GM21737 (cell line): ENCODE data around the gene SPTLC3.
"Not testable (repeated sequence)": the region's sequence is repeated elsewhere in the genome, so short reads cannot be mapped to it uniquely, and the experiment has no call there.

Experiments
- ATAC-seq: cut with Tn5 transposase; IDR thresholded peaks from one replicate; pipeline ENCODE4 v1.9.1; 2021; ENCODE audit warnings: mild to moderate bottlenecking, moderate library complexity; ENCODE audit not compliant: unreplicated experiment

SPTLC3 gene

DNA sequence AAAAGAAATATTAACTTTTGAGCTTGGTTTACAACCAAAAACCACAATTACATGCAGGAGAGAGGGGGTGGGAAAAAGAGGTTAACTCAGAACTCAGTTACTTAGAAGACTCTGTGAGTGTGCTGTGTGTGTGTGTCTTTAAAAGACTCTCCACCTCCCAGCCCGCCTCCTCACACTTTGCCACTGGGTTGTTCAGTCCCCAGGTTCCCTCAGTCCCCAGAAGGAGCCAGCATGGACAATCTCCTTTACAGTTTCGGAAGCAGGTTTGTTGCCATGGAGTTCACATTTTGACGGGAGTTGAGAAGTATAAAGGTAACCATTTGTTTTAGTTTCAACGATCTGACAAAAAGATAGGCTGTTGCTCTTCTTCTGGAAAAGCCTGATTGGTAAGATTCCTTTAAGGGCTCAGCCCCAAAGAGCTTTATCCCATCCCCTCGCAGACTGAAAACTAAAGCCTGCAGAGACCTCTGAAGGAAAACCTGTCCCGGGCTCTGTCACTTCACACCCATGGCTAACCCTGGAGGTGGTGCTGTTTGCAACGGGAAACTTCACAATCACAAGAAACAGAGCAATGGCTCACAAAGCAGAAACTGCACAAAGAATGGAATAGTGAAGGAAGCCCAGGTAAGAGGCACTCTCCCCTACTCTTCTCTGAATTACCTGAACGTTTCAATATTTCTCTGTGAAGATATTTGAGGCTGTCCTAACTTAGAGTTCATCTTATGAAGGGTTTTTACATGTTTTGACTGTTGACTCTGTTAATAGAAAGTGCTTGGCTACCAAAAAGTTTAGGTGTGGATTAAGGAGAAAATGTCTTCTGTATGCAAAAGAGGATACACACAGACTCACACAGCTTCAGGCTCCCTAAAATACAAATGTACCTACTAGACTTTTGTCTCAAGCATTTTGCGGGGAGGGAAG, at the start of gene SPTLC3:
TSS of gene SPTLC3 (plus strand) at position 212 of the 921 bp plus-strand sequence. CDS start at position 508, 296 bp downstream.
- peak; percentile 27 for ATAC-seq

DNA sequence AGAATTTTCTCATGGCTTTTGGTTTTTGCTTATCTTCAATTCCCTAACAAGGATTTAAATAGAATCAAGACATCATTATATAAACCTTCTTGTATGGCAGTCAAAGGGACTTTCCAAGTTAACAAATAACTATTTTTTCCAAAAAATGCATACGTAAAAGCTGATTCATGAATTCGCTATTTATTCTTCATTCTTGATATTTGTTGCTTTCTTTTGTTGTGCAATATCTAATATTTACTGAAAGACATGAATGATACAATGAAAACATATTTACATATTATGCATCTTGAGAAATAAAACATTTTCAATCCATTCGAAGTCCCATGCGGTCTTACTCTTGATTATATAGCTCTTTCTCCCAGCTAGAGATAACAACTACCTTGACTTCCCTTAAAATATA, 47.0 kb upstream of the SPTLC3 start:
- ATAC-seq: no peak

DNA sequence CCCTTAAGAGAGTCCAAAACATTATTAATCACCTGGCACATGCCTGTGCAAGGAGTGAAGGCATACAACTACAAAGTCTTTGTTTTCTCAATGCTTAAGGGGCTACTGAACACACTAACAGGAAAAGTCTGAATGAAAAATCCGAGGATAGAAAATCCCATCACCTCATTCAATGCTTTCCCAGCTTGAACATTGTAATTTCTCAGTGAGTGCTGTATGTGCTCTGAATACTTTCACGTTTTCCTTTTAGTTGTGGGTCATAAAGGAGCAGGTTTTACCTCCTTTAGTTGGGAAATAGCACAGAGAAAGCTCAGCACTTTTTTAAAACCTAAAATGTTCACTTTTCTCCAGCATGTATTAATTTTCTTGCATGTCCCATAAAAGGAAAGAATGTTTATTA, 45.9 kb upstream of the SPTLC3 start:
- no peak for ATAC-seq

DNA sequence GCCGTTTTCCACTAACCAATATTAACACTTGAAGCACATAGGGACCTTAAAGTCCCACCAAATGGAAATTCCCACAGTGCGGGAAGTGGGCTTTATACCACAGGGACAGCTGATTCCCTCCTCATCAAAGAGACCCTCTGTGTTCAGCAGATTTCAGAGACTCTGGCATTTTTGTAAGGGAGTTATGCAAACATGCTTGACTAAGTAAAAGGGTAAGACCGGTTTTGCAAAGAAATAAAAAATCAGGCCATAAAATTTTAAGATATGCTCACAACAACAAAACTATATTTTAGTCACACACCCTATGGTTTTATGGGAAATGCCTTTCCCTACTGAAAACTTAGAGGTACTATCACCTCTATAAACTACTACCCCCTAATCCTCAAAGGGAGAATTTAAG, 45.4 kb upstream of the SPTLC3 start:
- no peak for ATAC-seq

DNA sequence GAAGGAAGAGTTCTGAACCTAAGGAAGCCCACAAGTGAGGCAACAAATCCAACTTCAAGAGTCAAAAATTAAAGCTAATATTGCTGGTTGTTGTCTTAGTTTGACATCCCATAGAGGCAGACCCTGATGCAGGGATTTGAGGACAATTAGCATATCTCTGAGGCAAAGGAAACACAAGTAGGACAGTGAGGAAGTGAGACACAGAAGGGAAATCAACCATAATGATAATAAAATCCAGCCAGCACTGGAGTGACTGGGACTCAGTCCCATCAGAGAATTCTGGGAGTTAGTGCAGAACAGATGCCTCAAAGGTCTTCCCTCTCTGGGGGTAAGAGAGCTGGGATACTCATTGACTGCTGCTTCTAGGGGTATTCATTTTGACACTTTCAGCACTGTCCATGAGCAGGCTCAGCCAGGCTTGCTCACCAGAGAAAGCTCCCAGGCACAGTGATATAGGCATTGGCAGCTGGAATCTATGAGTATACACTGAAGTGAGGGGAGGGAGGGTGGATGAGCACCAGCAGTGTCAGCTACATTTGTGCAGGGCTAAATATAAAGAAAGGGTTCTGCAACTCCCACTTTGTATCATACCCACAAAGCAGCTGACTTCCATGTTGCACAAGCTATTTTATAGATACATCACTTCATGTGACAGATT, 43.4 kb upstream of the SPTLC3 start:
- no peak for ATAC-seq

DNA sequence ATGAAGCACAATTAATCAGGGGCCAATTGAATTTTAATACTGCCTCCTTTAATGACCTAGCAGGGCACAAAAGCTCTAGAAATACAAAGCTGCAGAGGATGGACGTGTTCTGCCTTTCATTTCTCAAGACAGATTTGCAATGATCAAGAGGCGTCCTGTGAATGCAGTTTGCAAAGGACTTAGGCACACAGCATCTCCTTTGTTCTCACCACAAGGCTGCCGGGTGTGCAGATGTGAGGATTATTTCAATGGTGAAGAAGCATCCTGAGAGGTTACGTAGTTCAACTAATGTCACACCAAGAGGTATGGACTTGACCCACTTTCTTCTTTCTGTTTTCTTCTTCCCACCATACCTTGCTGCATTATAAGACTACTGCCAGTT, 42.9 kb upstream of the SPTLC3 start:
- no peak for ATAC-seq

DNA sequence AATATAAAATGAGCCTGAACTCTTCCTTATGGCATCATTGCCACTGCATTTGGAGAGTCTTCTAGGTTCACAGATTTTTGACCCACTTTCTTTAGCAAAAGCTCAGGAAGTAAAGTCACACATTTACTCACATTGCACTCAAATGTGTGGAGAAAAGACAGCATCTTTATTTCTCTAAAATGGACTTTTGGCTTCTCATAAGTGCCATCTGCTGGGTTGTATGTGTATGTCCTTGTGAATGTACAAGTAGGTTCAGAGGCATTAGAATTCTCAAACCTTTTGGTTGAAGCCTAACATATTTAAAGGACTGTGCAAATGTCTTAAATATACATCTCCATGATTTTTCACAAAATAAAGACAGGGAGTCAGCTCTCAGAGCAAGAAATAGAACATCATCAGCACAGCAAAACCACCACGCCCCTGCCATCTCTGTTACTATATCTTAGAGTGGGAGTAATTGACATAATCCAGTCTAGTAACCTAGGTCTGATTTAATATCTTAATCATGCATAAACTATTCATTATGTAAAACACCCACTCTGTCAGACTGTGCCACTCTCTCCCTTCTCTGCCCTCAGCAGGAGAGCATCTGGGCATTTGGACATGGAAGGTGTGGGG, 42.2 kb upstream of the SPTLC3 start:
- ATAC-seq: no peak

DNA sequence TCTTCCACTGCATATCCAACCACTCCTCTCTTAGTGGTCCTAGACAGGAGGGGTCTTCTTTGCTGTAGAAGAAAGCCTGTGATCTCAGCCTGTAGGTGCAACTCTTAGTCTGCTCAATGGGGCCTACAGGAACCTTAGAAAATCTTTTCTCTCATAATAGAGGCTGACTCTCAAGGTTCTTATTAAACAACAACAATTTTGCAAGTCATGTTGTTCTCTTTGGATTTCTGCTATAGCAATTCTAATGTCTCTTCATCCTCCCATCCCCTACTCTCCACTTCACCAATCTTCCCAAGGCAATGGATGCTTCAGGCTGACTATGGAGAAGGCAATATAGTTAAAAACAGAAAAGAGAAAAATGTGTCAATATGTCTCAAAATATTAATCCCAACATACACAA, 40.8 kb upstream of the SPTLC3 start:
- no peak for ATAC-seq

DNA sequence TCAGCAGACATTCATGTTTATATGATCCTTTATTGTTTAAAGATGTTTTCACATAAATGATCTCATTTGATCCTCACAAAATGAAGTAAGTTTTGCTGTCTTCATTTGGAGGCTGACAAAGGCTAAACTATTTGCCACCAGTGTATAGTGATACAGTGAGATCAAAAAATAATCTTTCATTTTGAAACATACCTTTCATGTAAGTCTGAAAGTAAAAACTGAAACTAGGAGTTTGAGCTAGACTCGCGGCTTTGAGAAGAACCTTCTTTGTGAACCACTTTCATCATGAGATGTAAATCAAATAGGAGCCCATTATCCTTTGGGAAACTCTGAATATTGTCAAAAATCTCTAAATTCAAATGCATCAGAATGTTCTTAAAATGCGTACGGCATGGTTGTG, 40.3 kb upstream of the SPTLC3 start:
- ATAC-seq: no peak

DNA sequence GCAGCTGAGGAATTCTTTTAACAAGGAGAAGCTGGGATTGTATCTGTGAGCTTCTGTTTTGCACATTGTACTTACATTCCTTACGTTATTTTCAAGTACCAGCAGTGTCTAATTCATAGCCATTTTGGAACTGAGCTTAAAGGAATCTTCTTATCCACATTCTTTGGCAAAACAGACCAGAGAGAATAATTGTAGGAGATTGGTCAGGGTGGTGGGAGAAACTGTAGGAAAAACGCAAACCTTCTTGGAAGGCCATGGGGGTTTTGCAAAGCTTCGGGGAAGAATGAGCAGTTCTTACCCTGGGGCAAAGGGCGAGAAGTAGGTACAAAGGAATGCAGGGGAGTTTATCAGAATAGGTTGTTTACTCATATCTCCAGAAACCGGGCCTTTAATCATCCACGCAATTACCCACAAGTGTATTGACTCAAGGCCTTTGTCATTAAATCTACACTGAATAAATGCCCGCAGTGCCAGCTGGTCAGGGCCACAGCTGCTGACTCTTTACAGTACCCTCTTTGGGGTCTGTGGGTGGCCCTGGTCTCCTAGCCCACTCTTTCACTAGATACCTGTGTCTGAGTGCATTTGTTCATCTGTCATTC, 39.6 kb upstream of the SPTLC3 start:
- ATAC-seq: no peak

DNA sequence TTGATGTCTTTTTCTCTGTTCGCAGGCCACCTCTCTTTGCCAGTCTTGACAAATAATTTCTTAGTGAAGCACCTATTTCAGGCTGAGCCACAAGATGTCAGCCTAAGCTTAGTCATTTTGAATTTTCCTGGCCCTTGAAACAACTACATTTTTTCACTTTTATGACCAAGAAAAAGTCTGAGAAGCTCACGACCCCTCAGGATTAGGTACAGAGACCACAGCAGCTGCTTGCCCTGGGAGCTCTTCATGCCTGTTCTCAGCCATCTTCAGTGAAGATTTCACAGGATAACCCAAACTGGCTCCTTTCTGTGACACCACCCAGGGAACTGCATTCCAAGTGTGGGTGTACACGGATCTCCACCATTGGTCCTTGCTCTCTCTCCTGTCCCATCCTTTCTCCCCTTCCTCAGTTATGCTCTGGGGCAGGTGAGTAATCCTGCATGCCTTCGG, 38.4 kb upstream of the SPTLC3 start:
- no peak for ATAC-seq

DNA sequence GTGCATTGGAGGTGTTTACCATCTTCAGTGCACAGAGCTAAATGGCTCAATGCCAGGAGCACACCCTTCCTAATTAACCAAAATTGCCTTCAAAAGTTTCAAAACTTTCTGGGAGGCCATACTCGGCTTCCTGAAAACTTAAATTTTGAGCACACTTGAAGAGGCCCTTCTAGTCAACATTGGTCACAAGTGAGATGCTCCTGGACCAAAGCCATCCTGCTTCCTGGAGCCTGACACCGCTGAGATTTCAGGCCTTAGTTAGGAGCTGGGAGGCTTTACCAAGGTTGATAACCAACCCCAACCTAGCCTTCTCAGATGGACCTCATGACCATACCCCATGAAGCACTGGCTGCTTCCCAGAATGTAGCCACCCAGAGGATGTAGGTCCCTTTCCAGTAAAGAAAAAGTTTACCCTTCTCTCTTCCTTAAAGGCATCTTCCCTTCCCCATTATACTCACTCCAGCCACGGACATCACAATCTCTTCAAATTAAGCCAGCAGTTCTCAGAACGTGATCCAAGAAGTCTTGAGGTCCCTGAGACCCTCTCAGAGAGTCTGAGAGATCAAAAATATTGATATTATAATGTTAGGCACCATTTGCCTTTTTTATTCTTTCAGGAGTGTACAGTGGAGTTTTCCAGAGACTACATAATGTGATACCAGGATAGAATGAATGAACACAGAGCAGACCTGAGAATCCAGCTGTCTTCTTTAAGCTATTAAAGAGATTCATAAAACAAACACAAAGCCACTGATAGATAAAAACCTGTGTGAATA, 32.8 kb upstream of the SPTLC3 start:
- no peak for ATAC-seq

DNA sequence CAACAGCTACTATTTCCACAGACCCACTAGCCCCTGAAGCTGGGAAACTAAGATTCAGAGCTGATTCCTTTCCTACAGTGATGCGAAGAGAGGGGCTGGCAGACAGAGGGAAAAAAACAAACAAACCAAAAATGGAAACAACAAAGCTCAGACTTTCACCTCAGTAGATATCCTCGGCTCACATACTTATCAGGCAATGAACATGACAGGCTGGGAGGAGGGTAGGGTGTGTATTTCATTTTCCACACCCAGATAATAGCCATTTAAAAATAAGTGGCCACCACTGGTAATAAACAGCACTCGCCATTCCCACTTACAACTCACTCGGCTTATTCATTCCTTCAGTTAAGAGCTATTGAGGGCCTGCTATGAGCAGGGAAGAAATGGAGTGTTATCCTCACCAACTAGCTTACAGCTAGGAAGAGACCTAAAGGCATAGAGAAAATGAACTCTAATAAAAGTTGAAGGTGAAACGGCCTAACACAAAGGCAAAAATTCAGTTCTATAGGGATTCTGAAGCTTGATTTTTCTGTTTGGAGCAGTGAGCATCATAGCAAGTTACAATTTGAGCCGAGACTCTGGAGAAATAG, 32.0 kb upstream of the SPTLC3 start:
- no peak for ATAC-seq

DNA sequence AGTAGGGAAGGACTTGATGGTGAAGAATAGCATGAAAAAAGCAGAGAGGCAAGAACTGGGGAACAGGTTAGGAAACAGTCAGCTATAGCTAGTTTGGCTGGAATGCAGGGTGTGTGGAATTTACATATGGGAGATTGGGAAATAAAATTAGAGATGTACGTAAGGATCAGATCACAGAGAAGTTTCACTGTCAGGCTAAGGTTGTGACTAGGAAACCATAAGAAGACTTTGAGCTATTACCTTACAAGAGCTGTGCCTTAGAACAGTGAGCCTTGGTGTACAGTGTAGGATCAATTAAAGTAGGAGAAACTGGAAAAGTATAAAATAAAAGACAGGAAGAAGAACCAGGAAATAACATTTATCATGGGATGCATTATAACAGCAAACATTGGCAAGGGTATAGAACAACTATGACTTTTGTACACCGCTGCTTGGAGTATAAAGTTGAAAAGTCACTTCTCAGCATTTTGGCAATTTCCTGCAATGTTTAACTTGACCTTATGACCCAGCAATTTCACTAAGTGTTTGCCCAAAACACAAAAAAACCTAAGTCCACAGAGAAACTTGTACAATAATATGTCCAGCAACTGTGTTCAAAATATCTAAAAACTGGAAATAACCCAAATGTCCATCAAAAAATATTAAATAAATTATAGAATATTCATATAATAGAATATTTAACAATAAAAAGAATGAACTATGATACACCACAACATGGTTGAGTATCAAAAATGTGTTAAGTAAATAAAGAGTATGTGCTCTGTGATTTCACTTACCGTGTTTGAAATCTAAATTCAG, 31.2 kb upstream of the SPTLC3 start:
- ATAC-seq: no peak

DNA sequence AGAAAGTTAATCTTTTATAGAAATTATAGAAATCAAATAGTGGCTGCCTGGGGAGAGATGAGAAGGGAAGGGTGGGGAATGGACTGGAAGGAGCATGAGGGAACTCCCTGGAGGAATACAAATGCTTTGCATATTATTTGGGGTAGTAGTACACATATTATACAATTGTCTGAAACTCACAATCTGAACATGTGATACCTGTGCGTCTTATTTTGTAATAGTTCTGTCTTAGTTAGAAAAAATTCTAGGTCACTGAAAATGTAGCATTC, 30.7 kb upstream of the SPTLC3 start:
- ATAC-seq: no peak

DNA sequence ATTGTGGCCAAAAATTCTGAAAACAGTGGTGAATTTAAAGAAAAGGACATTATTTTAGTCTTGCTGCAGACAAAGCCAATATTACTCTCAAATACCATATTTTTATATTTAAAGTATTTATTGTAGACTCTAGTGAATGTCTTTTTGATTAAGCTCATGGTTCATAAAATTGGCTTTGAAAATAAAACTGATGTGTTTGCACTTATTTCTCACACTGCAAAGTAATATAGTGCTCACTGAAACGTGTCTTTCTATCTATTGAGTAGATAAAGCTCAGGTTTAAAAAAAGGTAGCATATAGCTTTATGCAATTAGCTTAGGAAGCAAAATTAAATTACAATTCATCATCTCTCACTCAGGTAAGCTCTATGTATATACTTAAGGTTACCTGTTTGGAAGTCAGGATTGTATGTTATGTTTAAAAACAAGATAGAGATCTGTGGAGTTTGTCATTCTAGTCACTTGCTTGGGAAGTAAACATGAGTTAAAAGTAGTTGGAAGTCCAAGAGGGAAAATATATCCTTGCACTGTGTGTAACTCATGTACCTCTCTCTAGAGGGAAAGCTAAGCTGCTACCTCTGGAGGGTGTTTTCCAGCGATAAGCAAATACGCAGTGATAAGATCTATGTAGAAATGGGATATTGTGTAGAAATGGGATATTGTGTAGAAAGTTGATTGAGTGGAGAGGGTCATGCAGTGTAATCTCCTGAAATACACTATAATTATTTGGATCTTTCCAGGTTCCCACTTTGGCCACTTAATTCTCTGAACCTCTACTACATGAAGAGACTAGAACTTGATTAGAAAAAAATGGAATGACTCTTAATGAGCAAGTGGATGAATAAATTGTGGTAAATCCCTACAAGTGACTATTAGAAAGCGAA, 29.9 kb upstream of the SPTLC3 start:
- ATAC-seq: no peak

DNA sequence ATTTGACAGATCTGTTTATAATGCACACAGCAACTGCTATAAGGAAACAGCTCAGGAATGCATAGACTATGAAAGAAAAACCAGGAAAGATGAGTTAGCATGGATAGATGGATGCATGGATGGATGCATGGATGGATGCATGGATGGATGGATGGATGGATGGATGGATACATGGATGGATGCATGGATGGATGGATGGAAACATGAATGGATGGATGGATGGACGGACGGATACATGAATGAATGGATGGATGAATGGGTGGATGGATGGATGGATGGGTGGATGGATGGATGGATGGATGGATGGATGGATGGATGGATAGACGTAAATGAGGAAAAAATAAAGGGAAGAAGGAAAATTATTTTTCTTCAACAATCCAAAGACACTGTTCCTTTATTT, 29.1 kb upstream of the SPTLC3 start:
- ATAC-seq: not testable (repeated sequence)

DNA sequence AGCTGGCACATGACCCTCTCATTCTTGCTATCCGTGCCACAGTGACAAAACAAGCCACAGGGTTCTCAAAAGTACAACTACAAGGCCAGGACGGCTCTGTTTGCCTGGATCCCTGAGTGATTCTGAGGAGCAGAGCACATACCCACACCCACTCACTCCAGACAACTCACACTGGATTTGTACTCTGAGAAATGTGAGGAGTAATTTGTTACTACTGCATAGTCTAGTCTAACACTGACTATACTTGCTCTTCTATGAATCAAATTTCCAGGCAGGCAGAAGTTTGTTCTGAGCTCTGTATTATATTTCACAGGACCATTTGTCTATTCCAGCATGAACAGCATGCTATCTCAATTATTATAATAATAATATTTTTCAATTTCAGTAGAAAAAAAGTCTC, 26.7 kb upstream of the SPTLC3 start:
- no peak for ATAC-seq
